HL-60 (cell line): Measurements from ENCODE around the gene AFAP1L1.

Experiments used
- DNase-seq, 2 experiments: peaks; one replicate each; pipeline ENCODE4 v3.0.0-alpha.2; 2010 to 2020; ENCODE audit warnings: low read depth in 1 of 2, low spot score in 1 of 2
- H3K27ac ChIP-seq: fragments of 250-450 bp; sonication (Bioruptor Pico); replicated peaks from 2 replicates; pipeline ENCODE4 v1.5.1; 2020; ENCODE audit warnings: mild to moderate bottlenecking, moderate library complexity
- H3K27me3 ChIP-seq: fragments of 250-450 bp; sonication (Bioruptor Pico); 2 replicates; pipeline ENCODE4 v1.5.1; 2021; ENCODE audit warnings: mild to moderate bottlenecking, moderate library complexity; ENCODE audit not compliant: insufficient read depth, poor library complexity, severe bottlenecking
- H3K4me3 ChIP-seq: replicated peaks from 2 replicates; pipeline ENCODE4 v1.5.1; 2011; ENCODE audit warnings: mild to moderate bottlenecking, control low read depth, low read length; ENCODE audit not compliant: insufficient read depth
- GABPA ChIP-seq: IDR thresholded peaks from 2 replicates; pipeline ENCODE4 v1.6.1; 2012; ENCODE audit warnings: low read depth
- POLR2AphosphoS5 ChIP-seq: IDR thresholded peaks from 2 replicates; pipeline ENCODE4 v1.6.1; 2012; ENCODE audit warnings: low read depth
- SPI1 ChIP-seq: IDR thresholded peaks from 2 replicates; pipeline ENCODE4 v1.6.1; 2012; ENCODE audit warnings: low read depth, mild to moderate bottlenecking, borderline replicate concordance
- TF ChIP-seq, protein P1 (sequence below): IDR thresholded peaks from one replicate; pipeline ENCODE4 v1.5.1; 2011; ENCODE audit warnings: low read length, control low read depth, inconsistent platforms; ENCODE audit not compliant: insufficient read depth
- TF ChIP-seq, protein P2 (sequence below): IDR thresholded peaks from 2 replicates; pipeline ENCODE4 v1.6.1; 2012; ENCODE audit warnings: low read depth; ENCODE audit not compliant: insufficient replicate concordance

Gene AFAP1L1

GRCh38 chr5:149257889-149258705 is 13.6 kb upstream of the AFAP1L1 start:
- Histone ChIP-seq H3K4me3 (no peak overlapping the region), H3K27ac (no peak overlapping the region)
- DNase-seq = no peak

GRCh38 chr5:149260761-149261160 is 10.9 kb upstream of the AFAP1L1 start:
- Histone ChIP-seq H3K27ac (no peak overlapping the region), H3K27me3 (no peaks in the 10 kb centered on the region), H3K4me3 (no peak overlapping the region)
- no peak for TF ChIP-seq GABPA
- no peak for TF ChIP-seq POLR2AphosphoS5
- TF ChIP-seq, protein P1, sequence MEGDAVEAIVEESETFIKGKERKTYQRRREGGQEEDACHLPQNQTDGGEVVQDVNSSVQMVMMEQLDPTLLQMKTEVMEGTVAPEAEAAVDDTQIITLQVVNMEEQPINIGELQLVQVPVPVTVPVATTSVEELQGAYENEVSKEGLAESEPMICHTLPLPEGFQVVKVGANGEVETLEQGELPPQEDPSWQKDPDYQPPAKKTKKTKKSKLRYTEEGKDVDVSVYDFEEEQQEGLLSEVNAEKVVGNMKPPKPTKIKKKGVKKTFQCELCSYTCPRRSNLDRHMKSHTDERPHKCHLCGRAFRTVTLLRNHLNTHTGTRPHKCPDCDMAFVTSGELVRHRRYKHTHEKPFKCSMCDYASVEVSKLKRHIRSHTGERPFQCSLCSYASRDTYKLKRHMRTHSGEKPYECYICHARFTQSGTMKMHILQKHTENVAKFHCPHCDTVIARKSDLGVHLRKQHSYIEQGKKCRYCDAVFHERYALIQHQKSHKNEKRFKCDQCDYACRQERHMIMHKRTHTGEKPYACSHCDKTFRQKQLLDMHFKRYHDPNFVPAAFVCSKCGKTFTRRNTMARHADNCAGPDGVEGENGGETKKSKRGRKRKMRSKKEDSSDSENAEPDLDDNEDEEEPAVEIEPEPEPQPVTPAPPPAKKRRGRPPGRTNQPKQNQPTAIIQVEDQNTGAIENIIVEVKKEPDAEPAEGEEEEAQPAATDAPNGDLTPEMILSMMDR = no peak
- no peak for TF ChIP-seq SPI1
- TF ChIP-seq, protein P2, sequence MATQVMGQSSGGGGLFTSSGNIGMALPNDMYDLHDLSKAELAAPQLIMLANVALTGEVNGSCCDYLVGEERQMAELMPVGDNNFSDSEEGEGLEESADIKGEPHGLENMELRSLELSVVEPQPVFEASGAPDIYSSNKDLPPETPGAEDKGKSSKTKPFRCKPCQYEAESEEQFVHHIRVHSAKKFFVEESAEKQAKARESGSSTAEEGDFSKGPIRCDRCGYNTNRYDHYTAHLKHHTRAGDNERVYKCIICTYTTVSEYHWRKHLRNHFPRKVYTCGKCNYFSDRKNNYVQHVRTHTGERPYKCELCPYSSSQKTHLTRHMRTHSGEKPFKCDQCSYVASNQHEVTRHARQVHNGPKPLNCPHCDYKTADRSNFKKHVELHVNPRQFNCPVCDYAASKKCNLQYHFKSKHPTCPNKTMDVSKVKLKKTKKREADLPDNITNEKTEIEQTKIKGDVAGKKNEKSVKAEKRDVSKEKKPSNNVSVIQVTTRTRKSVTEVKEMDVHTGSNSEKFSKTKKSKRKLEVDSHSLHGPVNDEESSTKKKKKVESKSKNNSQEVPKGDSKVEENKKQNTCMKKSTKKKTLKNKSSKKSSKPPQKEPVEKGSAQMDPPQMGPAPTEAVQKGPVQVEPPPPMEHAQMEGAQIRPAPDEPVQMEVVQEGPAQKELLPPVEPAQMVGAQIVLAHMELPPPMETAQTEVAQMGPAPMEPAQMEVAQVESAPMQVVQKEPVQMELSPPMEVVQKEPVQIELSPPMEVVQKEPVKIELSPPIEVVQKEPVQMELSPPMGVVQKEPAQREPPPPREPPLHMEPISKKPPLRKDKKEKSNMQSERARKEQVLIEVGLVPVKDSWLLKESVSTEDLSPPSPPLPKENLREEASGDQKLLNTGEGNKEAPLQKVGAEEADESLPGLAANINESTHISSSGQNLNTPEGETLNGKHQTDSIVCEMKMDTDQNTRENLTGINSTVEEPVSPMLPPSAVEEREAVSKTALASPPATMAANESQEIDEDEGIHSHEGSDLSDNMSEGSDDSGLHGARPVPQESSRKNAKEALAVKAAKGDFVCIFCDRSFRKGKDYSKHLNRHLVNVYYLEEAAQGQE = no peak
- no peak for DNase-seq

More at GRCh38 chr5:149257889-149258705, 13.6 kb upstream of the AFAP1L1 start:
- no peaks in the 10 kb centered on the region for H3K27me3 ChIP-seq
- TF ChIP-seq, protein P2 = no peak
- TF ChIP-seq SPI1 (no peak), GABPA (no peak), POLR2AphosphoS5 (no peak)
- TF ChIP-seq, protein P1 = no peak

GRCh38 chr5:149261246-149261645 is 10.4 kb upstream of the AFAP1L1 start:
- Histone ChIP-seq H3K27ac (no peak overlapping the region), H3K27me3 (no peaks in the 10 kb centered on the region), H3K4me3 (no peak overlapping the region)
- DNase-seq = peak in 1 of 2 experiments; percentile 76
- TF ChIP-seq GABPA = no peak
- TF ChIP-seq SPI1 = no peak
- TF ChIP-seq, protein P2 = no peak
- TF ChIP-seq POLR2AphosphoS5 = no peak
- TF ChIP-seq, protein P1 = no peak
